GDM1 (cell line): ENCODE data around the gene NPAS3.

Experiments used
- DNase-seq: peaks from one replicate; lab custom pipeline; 2025; lab: John Stamatoyannopoulos, UW

The NPAS3 gene

GRCh38 chr14:33480887-33481184 is 542.2 kb downstream of the NPAS3 start:
- DNase-seq, result no peak

GRCh38 chr14:33483110-33483509 is 544.4 kb downstream of the NPAS3 start:
- DNase-seq, result no peak

- no peak for DNase-seq
Measured at GRCh38 chr14:33483541-33483940, 544.9 kb downstream of the NPAS3 start.

GRCh38 chr14:33484264-33484663 is 545.6 kb downstream of the NPAS3 start:
- peak; percentile 6 for DNase-seq

- DNase-seq, result no peak
Measured at GRCh38 chr14:33486332-33486890, 547.7 kb downstream of the NPAS3 start.

GRCh38 chr14:33488582-33488981 is 549.9 kb downstream of the NPAS3 start:
- no peak for DNase-seq

- DNase-seq, result no peak
Measured at GRCh38 chr14:33490555-33490954, 551.9 kb downstream of the NPAS3 start.

GRCh38 chr14:33491112-33491511 is 552.4 kb downstream of the NPAS3 start:
- no peak for DNase-seq

GRCh38 chr14:33492491-33492890 is 553.8 kb downstream of the NPAS3 start:
- no peak for DNase-seq

GRCh38 chr14:33493266-33493665 is 554.6 kb downstream of the NPAS3 start:
- DNase-seq, result no peak

- no peak for DNase-seq
Measured at GRCh38 chr14:33493990-33494389, 555.3 kb downstream of the NPAS3 start.

- no peak for DNase-seq
Measured at GRCh38 chr14:33499687-33500086, 561.0 kb downstream of the NPAS3 start.

- no peak for DNase-seq
Measured at GRCh38 chr14:33504246-33505099, 565.8 kb downstream of the NPAS3 start.

- no peak for DNase-seq
Measured at GRCh38 chr14:33505266-33505962, 566.7 kb downstream of the NPAS3 start.

GRCh38 chr14:33505963-33506329 is 567.3 kb downstream of the NPAS3 start:
- DNase-seq, result no peak

- DNase-seq, result no peak
Measured at GRCh38 chr14:33508126-33509062, 569.7 kb downstream of the NPAS3 start.

- no peak for DNase-seq
Measured at GRCh38 chr14:33509454-33509853, 570.8 kb downstream of the NPAS3 start.

- no peak for DNase-seq
Measured at GRCh38 chr14:33510063-33510481, 571.4 kb downstream of the NPAS3 start.

- DNase-seq, result no peak
Measured at GRCh38 chr14:33510991-33511390, 572.3 kb downstream of the NPAS3 start.

- DNase-seq, result no peak
Measured at GRCh38 chr14:33511851-33512640, 573.4 kb downstream of the NPAS3 start.

GRCh38 chr14:33515441-33515840 is 576.8 kb downstream of the NPAS3 start:
- no peak for DNase-seq
